NCI-H1105 treated with DMSO at 0.1 percent for 48 hours (cell line): ENCODE data around the gene TMEM175.
A peak's percentile ranks its signal among the peaks of the same experiment; 100 is the strongest.
"Not testable (repeated sequence)": the region's sequence is repeated elsewhere in the genome, so short reads cannot be mapped to it uniquely, and the experiment has no call there.

Experiments used
- DNase-seq: peaks from one replicate; lab custom pipeline; 2025; lab: John Stamatoyannopoulos, UW

Gene TMEM175

GRCh38 chr4:971666-972500 is 39.6 kb downstream of the TMEM175 start:
- no peak for DNase-seq

- DNase-seq: no peak
These were observed 40.6 kb downstream of the TMEM175 start for GRCh38 chr4:972651-973424.

- no peak for DNase-seq
These were observed 41.5 kb downstream of the TMEM175 start, which contains the start of gene DGKQ for GRCh38 chr4:973431-974397. Gene DGKQ, minus strand, starts transcription at chr4:973569. Its CDS starts 87 bp downstream, at chr4:973482.

GRCh38 chr4:974668-975067 is 42.4 kb downstream of the TMEM175 start:
- no peak for DNase-seq

GRCh38 chr4:976016-976415 is 43.8 kb downstream of the TMEM175 start:
- DNase-seq: not testable (repeated sequence)

- DNase-seq: no peak
These were observed 46.9 kb downstream of the TMEM175 start for GRCh38 chr4:978957-979701.

GRCh38 chr4:982291-982690 is 50.0 kb downstream of the TMEM175 start:
- DNase-seq: no peak

- DNase-seq: no peak
These were observed 50.6 kb downstream of the TMEM175 start for GRCh38 chr4:982814-983213.

- DNase-seq: no peak
These were observed 52.2 kb downstream of the TMEM175 start for GRCh38 chr4:984336-985054.

GRCh38 chr4:985123-985830 is 53.0 kb downstream of the TMEM175 start:
- DNase-seq: no peak

- no peak for DNase-seq
These were observed 54.2 kb downstream of the TMEM175 start for GRCh38 chr4:986428-986878.

GRCh38 chr4:986879-987623 is 54.8 kb downstream of the TMEM175 start, which contains the start of gene IDUA:
Gene IDUA, plus strand, starts transcription at chr4:987044. Its CDS starts 41 bp downstream, at chr4:987085.
- peak; percentile 28 for DNase-seq

- DNase-seq: no peak
These were observed 55.6 kb downstream of the TMEM175 start for GRCh38 chr4:987624-988513.

GRCh38 chr4:988726-989721 is 56.8 kb downstream of the TMEM175 start:
- DNase-seq: no peak

GRCh38 chr4:989722-990471 is 57.6 kb downstream of the TMEM175 start:
- DNase-seq: no peak
